Stimulated activated naive CD4-positive, alpha-beta T cell treated with Interleukin-2 at 50 U/mL for 16 hours (primary cell): ENCODE results near the gene PRSS22.

Experiments
- DNase-seq: peaks from one replicate; lab custom pipeline; 2025; lab: John Stamatoyannopoulos, UW

Gene PRSS22

DNA sequence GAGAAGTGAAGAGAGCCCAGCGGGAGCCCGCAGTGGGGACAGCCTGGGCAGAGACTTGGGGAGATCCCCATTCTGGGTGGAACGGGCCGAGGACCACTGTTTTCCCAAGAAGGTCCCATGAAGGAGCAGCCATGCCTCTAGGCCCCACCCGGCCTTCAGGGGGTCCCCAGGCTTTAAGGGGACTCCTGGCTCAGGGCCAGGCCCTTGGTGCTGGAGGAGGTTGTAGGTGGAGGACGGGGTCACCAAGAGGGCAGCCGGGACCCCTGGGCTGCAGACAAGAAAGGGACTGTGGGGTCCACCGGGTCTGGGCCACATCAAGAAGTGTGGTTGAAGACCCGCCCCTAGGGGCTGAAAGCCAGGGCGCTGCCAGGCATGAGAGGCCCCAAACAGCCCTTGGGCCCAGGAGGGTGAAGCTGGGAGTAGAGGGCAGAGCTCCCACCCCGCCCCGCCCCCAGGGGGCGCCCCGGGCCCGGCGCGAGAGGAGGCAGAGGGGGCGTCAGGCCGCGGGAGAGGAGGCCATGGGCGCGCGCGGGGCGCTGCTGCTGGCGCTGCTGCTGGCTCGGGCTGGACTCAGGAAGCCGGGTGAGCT lies 41.1 kb downstream of the PRSS22 start, which contains the start of gene PRSS21:
TSS of gene PRSS21 (plus strand) at position 487 of the 589 bp plus-strand sequence. CDS start at position 519, 32 bp downstream.
- no peak for DNase-seq

DNA sequence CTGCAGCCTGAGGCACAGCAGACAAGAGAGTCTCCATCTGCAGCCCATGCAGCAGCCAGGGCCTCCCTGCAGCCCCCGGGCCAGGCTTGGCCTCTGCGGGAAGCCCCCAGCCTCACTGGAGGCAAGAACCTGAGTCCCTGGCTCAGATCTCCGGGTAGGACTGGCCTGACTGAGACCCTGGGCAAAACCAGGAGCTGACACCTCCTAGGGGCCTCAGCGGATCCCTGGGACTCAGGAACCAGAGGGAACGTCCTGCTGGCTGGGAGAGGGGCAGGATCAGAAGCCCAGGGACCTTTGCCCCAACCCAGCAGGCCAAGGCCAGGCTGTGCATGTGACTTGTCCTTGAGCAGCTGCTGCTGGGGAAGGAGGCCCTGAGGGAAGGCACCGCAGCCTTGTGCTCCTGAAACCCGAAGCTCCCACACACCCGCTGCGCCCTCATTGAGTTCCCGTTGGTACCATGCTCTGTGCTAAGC lies 42.6 kb downstream of the PRSS22 start:
- no peak for DNase-seq

DNA sequence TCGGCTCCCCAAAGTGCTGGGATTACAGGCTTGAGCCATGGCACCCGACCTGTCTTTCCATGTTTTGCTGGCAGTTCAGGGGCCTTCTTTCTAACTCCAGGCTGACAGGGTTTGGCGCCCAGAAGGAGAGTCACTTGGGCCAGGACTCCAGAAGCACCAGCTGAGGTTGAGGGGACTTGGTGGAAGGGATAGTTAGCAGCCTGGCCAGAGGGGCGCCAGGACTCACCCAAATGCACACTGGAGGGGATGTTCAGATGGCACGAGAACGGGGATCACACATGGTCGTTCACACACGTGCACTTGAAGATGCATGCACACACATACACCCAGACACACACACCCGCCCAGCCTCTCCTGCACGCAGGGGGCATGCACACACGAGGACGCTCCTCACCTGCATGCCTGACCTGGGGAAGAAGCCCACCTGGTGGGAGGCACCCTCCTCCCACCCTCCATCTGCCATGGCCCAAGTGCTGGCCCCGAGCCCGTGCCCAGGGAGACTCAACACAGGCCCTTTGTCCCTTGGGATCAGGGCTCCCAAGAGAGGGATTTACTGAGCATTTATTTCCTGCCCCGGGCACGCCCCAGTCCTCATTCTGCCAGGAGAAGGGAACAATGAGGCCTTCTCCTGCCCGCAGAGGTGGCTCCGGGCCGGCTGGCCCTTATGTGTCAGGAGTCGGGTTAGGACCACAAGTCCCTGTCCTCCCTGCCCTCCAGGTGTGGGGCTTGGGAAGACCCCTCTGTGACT lies 43.2 kb downstream of the PRSS22 start:
- DNase-seq = no peak

DNA sequence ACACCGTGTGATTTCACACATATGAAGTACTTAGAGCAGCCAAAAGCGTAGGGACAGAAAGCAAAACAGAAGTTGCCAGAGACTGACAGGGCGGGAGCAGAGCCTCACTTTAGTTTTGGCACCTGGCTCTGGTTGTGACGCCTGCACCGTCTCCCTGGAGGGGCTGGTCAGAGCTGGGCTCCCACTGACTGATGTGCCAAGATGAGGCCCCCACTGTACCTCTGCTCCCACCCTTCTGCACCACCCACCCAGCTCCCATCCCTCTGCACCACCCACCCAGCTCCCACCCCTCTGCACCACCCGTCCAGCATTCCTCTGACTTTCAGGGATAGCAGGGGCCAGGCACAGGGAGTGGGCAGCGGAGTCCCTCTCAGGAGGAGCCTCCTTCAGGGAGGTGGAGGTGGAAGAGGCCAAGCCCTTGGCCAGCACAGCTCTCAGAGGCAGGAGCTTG lies 44.2 kb downstream of the PRSS22 start:
- no peak for DNase-seq

DNA sequence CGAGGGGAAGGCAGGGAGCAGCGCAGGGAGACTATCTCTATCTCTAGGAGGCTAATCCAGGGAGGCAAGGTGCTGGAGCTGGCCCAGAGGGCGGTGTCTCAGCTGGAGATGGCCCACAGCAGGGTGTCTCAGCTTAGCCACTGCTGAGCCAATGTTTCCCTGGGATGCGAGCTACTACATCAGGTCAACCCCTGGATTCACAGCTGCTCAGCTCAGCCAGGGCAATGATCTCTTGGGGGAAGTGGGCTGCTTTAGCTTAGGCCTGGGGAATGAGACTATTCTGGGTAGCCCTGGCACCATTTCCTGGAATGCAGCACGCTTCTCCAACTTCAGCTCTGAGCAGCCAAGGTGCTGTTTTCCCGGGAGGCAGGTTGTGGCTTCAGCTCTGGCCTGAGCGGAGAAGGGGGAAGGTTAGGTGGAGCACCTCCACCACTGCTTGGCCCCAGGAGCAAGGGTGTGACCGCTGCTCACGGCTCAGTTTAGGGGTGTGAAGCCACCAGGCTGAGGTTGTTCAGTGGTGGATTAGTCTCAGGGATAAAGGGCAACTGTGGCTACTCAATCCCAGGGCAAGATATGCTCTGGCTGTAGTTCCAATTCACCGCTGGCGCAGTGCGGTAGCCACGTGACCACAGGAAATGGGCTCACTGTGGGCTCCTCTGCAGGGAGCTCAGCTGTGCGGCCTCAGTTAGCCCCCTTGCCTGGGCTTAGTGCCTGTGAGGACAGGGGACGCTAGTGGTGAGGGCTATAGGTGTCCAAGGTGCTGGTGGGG lies 46.1 kb downstream of the PRSS22 start:
- DNase-seq = no peak

DNA sequence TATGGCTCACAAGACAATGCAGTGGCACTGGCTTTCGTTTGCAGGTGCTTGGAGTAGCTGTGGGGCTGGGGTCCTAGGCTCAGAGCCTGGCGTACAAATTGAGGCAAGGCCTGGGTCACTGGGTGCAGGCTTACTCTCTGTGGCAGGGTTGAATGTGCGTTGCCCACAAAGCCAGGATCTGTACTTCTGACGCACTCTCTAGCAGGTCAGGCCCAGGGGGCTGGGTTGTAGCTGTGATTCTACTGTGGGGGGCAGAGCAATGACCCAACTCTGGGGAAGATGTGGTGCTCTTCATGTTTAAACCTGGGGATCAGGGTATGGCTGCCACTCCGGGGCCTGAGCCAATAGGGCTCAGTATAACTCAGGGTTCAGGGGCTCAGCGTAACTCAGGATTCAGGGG lies 47.3 kb downstream of the PRSS22 start:
- no peak for DNase-seq

DNA sequence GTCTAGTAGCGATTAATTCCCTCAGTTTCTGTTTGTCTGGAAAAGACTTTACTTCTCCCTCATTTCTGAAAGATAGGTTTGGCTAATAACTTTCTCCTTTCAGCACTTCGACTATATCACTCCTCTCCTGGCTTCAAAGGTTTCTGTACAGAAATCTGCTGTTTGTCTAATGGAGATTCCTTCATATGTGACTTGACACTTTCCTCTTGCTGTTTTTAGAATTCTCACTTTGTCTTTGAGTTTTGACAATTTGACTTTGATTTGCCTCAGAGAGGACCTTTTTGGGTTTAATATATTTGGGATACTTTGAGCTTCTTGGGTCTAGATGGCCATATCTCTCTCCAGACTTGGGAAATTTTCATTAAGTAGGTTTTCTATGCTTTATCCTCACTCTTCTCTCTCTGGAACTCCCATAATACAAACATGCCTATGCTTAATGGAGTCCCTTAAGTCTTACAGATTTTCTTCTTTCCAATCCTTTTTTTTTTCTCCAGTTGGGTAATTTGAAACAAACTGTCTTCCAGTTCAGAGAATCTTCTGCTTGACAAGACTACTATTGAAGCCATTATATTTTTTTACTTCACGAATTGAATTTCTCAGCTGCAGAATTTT lies 48.7 kb downstream of the PRSS22 start:
- no peak for DNase-seq

DNA sequence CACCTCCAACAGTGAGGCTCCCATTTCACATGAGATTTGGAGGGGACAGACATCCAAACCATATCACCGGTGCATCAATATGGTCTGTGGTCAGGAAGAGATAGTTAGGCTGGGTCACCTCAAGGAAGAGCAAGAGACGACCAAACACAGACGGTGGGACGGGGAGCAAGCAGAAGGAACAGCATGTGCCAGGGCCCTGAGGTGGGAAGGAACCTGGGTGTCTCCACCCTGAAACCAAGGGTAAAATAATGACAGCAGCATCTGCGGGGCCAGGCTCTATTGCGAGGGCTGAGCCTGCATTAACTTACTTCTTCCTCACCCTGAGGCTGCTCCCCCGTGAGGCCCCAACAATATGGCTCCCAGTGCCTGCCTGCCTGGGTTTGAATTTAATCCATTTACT lies 49.8 kb downstream of the PRSS22 start:
- no peak for DNase-seq

DNA sequence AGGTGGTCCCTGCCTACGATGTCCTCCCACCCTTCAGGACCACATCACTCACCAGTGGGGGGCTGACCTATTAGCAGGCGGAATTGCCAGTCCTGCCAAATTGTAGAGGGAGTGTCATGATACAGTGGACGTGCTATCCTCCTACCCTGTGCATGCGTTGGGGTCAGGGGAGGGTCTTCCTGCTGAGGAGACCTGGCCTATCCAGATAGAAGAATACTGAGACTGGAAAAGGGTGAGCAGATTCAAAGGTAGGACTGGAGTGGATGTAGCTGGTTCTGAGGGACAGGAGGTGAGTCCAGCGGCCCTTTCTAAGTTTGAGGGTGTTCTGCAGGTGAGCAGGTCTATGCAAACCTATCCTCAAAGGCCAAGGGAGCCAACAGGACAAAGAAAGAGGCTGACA lies 51.7 kb downstream of the PRSS22 start:
- no peak for DNase-seq

DNA sequence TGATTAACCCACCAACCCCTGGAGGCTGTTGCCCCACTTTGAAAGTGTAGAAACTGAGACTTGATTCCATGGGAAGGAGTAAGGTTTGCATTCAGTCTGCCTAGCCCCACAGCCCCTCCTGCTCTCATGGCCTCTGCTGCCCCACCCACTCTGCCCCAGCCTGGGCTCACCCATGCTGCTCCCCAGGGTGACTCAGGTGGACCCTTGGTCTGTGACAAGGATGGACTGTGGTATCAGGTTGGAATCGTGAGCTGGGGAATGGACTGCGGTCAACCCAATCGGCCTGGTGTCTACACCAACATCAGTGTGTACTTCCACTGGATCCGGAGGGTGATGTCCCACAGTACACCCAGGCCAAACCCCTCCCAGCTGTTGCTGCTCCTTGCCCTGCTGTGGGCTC lies 53.2 kb downstream of the PRSS22 start:
- DNase-seq = no peak

DNA sequence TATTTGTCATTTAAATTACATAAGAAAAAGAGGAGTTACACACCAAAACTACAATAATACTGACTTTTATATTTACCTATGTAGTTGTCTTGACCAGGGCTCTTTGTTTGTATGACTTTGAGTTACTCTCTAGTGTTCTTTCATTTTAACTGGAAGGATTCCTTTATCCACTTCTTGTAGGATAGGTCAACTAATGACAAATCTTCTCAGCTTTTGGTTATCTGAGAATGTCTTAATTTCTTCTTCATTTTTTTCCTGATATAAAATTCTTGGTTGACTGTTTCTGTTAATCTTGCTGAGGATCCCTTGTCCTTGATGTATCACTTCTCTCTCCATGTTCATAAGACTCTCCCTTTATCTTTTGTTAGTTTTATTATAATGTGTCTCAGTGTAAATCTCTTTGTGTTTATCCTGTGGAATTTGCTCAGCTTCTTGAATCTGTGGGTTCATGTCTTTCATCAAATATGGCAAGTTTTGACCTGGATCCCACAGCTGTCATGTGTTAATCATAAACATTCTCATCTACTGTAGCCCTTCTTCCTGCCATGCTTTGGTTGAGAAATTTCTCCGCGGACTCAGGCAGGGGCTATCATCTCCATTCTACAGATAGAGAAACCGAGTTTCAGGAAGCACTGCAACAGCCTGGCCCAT lies 54.3 kb downstream of the PRSS22 start:
- no peak for DNase-seq
